Activated CD4-positive, CD25-positive, alpha-beta regulatory T cell treated with anti-CD3 and anti-CD28 coated beads, Interleukin-2, amount 50 U/mL, for 16 hours (primary cell): ENCODE measurements around the gene MRPL17.

Source experiments
- DNase-seq: peaks from one replicate; pipeline ENCODE4 v3.0.0-alpha.2; 2020; ENCODE audit warnings: low read depth, low spot score

The MRPL17 gene

GRCh38 chr11:6654281-6655019, 28.7 kb downstream of the MRPL17 start:
- DNase-seq, result no peak

- DNase-seq, result no peak
Observed at GRCh38 chr11:6653656-6654055, 29.5 kb downstream of the MRPL17 start.

DNA sequence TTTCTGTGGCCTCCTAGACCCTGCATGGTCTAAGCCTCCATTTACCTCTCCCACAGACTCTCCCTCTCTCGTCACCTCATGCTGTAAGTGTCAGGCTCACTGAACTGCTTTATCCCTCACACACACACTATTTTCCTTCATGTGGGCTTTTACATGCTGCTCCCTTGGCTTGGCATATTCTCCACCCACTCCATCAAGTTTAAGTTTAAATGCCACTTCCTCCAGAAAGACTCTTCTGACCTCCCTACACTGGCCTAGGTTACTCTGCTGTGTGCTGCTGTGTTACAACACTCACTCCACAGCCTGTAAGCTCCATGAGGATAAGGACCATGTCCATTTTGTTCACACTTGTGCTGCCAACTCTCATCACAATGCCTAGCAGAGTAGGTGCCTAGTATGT, 30.0 kb downstream of the MRPL17 start:
- no peak for DNase-seq

DNA sequence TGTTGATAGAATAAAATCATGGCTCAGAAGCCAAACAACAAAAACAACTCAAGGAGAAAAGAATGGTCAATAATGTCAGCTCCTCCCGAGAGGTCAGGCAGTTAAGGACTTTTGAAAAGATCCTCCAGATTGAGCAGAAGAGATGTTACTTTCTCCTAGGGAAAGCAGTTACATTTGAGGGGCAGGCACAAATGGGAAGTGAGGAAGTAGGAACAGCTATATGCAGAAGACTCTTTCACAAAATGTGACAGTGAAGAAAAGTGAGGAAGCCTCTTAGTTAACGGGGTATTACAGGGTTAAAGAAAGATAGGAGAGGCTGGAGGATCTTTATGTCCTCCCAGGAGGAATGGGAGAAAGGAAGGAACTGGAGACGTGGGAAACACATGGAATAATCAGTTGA, 31.0 kb downstream of the MRPL17 start:
- no peak for DNase-seq

GRCh38 chr11:6650980-6651379, 32.2 kb downstream of the MRPL17 start:
- DNase-seq, result no peak

DNA sequence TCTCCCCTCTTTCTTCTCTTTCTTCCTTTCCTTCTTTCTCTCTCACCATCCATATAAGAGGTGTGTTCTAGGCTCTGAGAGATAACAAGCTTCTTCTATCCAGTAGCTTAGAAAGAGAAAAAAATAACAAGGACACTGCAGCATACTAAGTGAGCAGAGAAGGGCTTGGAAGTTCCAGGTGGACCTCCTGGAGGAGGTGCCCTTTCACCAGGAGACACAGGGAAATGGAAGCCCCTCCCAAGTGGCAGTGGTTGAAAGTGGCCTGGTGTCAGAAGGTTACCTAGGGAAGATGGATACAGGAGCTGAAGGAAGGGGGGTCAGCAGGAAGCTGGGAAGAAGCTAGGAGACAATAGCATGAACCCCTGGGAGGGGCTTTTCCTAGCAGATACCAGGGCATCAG, 33.0 kb downstream of the MRPL17 start:
- no peak for DNase-seq

DNA sequence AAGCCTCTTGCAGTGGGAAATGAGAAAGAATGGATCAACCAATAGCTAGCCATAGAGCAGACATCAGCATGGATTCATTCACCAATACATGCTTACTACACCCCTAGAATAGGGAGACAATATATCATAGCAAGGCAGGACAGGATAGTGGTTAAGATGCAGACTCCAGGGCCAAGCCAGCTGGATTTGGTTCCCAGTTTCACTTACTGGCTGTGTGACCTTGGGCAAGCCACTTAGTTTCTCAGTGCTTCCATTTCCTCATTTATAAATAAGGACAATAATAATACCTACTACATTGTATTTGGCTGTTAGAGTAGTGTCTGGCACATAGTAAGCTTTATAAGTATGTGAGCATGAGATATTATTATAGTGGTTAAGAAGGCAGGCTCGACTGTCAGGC, 34.6 kb downstream of the MRPL17 start:
- no peak for DNase-seq

DNA sequence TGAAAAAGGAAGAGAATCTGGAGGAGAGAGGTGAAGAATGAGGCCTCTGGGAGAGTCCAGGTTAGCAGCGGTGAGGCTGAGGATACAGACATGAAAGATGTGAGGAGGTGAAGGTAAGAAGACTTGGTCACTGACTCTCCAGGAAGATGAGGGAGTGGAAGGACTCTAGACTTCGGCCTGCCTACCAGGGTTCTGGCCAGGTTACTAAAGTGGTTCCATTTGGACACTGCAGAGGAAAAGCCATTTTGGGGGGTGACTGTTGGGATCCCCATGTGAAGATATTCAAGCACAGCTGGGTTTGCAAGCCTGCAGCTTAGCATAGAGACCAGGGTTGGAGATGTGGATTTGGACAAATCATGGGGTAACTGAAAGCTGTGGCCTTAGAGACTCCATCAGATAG, 35.3 kb downstream of the MRPL17 start:
- DNase-seq, result no peak

- DNase-seq, result no peak
Observed at GRCh38 chr11:6646918-6647679, 36.0 kb downstream of the MRPL17 start.

DNA sequence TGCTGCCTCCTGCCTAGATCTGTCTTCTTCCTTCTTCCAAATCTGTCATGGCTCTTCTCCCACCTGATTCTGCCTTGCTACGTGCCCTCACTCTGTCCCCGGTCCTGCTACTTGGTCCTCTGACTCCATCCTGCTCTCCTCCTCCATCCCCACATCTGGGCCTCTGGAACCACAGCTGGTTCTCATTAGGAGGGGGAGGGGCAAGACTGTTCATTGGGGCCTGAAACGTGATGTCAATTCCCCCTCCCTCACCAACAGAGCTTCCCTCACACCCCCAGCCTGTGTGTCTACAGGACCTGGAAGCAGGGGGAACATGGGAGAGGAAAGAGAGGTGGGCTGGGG, 36.6 kb downstream of the MRPL17 start:
- no peak for DNase-seq

GRCh38 chr11:6646071-6646470, 37.1 kb downstream of the MRPL17 start:
- no peak for DNase-seq

DNA sequence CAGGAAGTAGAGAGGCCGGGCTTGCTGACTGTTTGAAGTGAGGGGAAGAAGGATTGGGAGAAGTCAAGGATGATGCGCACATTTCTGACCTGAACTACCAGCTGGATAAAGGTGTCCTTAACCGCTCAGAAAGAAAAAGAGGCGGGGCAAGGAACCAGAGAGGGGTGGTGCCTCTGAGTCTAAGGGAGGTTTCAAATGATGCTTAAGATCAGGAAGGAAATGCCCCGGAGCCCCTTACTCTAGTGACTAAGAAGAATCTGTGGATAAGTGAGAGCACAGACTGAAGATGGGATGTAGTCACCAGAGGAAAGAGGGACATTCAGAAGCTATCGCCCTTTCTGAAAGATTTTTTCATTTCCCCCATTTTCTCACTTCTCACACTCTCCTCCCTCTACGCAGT, 40.2 kb downstream of the MRPL17 start:
- no peak for DNase-seq

GRCh38 chr11:6640985-6641701, 42.0 kb downstream of the MRPL17 start:
- no peak for DNase-seq

DNA sequence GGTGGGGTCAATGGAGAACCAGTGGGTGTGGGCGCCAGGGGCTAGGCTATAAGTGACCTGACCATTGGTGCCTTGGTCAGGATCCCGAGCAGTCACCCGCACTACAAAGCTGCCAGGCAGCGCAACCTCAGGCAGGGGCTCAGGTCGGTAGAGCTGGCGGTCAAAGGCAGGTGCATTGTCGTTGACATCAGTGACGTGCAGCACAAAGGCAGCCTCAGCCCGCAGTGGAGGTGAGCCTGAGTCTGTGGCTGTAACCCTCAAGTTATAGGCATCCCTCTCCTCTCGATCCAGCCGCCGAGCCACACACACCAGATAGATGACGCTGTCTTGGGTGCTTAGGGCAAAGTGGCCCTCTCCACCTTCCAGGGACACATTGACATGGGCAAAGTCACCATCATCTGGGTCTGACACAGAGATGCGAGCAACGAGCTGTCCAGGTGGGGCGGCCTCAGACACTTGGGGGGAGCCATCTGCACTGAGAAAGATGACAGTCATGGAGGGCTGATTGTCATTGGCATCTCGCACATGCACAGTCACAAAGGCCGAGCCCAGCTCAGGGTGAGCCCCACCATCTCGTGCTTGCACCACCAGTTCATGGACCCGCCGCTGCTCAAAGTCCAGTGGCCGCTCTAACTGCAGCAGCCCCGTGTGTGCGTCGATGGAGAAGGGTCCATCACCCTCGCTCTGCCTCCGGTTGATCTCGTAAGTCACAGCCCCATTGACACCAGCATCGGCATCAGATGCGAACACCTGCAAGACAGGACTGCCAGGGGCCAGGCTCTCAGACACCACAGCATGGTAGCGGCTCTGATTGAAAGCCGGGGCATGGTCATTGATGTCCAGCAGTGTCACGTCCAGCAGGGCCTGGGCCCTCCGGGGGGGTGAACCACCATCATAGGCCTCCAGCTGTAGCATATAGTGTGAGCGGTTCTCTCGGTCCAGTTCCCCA, 42.8 kb downstream of the MRPL17 start:
- no peak for DNase-seq

- no peak for DNase-seq
Observed at GRCh38 chr11:6638429-6638828, 44.7 kb downstream of the MRPL17 start.

- no peak for DNase-seq
Observed at GRCh38 chr11:6637871-6638270, 45.3 kb downstream of the MRPL17 start.

- DNase-seq, result no peak
Observed at GRCh38 chr11:6636480-6636879, 46.7 kb downstream of the MRPL17 start.

DNA sequence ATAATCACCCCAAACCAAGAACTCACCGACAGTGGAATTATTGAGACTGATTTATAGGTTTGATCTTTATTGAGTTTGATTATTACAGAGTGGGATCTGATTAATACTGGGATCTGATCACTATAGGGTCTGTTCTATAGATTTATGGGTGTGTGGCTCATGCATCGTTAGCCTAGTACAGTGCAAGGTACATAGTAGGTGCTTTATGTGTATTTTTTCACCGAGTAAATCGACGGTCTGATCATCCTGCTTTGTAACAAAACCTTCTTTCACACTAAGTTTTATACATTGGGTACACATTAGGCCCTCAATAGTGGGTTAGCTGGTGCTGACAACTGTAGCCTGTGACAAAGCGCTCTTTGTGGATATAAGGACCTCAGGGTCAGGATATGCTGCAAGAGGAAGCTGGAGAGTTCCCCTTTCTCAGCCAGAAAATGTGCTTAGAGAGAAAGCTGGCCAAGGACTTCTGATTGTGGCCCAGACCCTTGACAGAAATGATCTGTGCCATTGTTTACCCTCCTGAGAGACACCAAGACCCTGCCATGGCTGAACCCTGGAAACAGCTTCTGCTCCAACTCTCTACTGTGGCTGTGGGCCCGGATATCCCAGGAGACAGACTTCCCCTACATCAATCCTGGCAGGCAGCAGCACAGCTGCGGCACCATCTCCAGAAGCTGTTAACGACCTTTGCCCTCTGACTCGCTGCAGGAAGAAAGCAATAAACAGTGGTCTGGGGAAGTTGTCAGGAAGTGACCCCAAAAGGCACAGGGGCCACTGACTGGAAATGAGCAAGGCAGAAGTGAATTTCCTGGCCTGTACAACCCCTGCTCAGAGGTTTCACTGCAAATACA, 47.8 kb downstream of the MRPL17 start:
- no peak for DNase-seq

GRCh38 chr11:6634534-6634933, 48.6 kb downstream of the MRPL17 start:
- DNase-seq, result no peak
